Measurements from ENCODE around the gene AQP12A.

- TF ChIP-seq TAF1 (IDR thresholded peaks at IDR 0.05; ENCODE audit: borderline replicate concordance, low read depth, low read length) (no peak), EZH2phosphoT487 (IDR thresholded peaks at IDR 0.05; ENCODE audit: borderline replicate concordance, low read depth) (no peak), FOXM1 (IDR thresholded peaks at IDR 0.05; ENCODE audit: low read depth) (no peak), CTCF (IDR thresholded peaks at IDR 0.05) (no peak)
- TF ChIP-seq, protein P1, sequence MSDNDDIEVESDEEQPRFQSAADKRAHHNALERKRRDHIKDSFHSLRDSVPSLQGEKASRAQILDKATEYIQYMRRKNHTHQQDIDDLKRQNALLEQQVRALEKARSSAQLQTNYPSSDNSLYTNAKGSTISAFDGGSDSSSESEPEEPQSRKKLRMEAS (IDR thresholded peaks at IDR 0.05; ENCODE audit: low read depth), result no peak
Measured at GRCh38 chr2:240734756-240735155, 43.1 kb downstream of the AQP12A start.

Data from SK-N-SH (cell line).